Measurements from ENCODE around the gene DAP3.

Gene DAP3

DNA sequence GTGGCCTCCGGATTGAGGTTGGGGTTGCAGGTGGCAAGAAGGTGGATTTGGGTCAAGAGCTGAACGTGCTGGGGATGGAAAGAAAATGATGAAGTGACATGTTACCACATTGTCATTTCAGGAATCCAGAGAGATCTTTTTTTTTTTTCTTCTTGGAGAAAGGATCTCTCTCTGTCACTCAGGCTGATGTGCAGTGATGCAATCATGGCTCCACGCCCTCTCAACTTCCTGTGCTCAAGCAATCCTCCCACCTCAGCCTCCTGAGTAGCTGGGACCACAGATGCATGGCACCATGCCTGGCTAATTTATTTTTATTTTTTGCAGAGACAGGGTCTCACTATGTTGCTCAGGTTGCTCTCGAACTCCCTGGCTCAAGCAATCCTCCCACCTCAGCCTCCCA is 87.5 kb downstream of the DAP3 start:
- DNase-seq (ENCODE audit: low read depth): no peak

- no peak for DNase-seq (ENCODE audit: low read depth)
Observed at GRCh38 chr1:155777582-155777981, 88.7 kb downstream of the DAP3 start.
